NCI-H2081 (cell line): ENCODE data around the gene NUF2.

ENCODE experiments used
- DNase-seq, 2 experiments: peaks; one replicate each; lab custom pipeline; 2025; lab: John Stamatoyannopoulos, UW

NUF2 gene

DNA sequence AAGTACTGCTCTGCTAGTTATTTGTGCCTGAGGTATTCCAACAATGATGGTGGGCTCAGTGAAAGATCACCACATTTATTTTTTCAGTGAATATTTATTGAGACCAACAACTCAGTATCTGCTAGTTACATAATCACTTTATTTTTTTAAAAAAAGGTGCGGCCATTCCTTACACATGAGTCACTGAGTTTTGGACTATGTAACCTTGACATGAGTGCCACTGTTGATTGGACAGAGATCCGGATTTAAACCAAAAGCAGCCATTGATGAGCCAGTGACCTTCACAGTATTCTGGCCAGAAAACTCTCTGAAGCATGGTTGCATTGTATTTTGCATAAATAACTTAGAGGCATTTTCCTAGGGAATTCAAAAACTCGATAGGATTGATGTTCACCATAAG lies 79.5 kb downstream of the NUF2 start:
- no peak for DNase-seq
